HCT116 (cell line): ENCODE measurements around the gene MGME1.

Source experiments
- CEBPB ChIP-seq: IDR thresholded peaks from 2 replicates; pipeline ENCODE4 v1.6.1; 2012; ENCODE audit warnings: low read depth
- ELF1 ChIP-seq: IDR thresholded peaks from 2 replicates; pipeline ENCODE4 v1.6.1; 2012; ENCODE audit warnings: low read depth, borderline replicate concordance
- EZH2 ChIP-seq: fragments of 200-600 bp; sonication (generic); IDR thresholded peaks from 2 replicates; pipeline ENCODE4 v1.6.1; 2017; ENCODE audit warnings: antibody characterized with exemption, mixed run types
- JUND ChIP-seq: IDR thresholded peaks from 2 replicates; pipeline ENCODE4 v1.6.1; 2012
- POLR2A ChIP-seq: IDR thresholded peaks from 2 replicates; pipeline ENCODE4 v1.7.0; 2011; ENCODE audit warnings: borderline replicate concordance; ENCODE audit not compliant: insufficient read depth, insufficient read length; ENCODE audit errors: extremely low read depth
- POLR2AphosphoS5 ChIP-seq: IDR thresholded peaks from 2 replicates; pipeline ENCODE4 v1.6.1; 2011; ENCODE audit warnings: mild to moderate bottlenecking, low read depth, low read length, moderate library complexity
- RAD21 ChIP-seq: IDR thresholded peaks from 2 replicates; pipeline ENCODE4 v1.6.1; 2012; ENCODE audit warnings: low read depth, mild to moderate bottlenecking
- SIN3A ChIP-seq: IDR thresholded peaks from 2 replicates; pipeline ENCODE4 v1.6.1; 2012; ENCODE audit warnings: low read depth
- SP1 ChIP-seq: IDR thresholded peaks from 2 replicates; pipeline ENCODE4 v1.6.1; 2012; ENCODE audit warnings: low read depth
- TCF7L2 ChIP-seq: IDR thresholded peaks from 2 replicates; pipeline ENCODE4 v1.7.0; 2011; ENCODE audit warnings: borderline replicate concordance, inconsistent platforms; ENCODE audit not compliant: insufficient read depth, insufficient read length; ENCODE audit errors: extremely low read depth
- TF ChIP-seq, protein P1 (sequence below), 3 experiments: fragments of 200-600 bp in 1 of 3; sonication (generic) in 1 of 3; IDR thresholded peaks in 2 of 3; conservative IDR thresholded peaks in 1 of 3; 2 replicates each; pipeline ENCODE4 v1.5.1; 2012 to 2017; ENCODE audit warnings: low read depth in 2 of 3, low read length in 2 of 3, antibody characterized with exemption in 1 of 3, borderline replicate concordance in 1 of 3, control low read depth in 1 of 3, mild to moderate bottlenecking in 1 of 3, mixed read lengths in 1 of 3, mixed run types in 1 of 3, moderate library complexity in 1 of 3; ENCODE audit not compliant: insufficient read depth in 1 of 3
- TF ChIP-seq, protein P2 (sequence below): IDR thresholded peaks from 2 replicates; pipeline ENCODE4 v1.6.1; 2012
- TF ChIP-seq, protein P3 (sequence below): IDR thresholded peaks from 2 replicates; pipeline ENCODE4 v1.6.1; 2012; ENCODE audit warnings: low read depth

DNA sequence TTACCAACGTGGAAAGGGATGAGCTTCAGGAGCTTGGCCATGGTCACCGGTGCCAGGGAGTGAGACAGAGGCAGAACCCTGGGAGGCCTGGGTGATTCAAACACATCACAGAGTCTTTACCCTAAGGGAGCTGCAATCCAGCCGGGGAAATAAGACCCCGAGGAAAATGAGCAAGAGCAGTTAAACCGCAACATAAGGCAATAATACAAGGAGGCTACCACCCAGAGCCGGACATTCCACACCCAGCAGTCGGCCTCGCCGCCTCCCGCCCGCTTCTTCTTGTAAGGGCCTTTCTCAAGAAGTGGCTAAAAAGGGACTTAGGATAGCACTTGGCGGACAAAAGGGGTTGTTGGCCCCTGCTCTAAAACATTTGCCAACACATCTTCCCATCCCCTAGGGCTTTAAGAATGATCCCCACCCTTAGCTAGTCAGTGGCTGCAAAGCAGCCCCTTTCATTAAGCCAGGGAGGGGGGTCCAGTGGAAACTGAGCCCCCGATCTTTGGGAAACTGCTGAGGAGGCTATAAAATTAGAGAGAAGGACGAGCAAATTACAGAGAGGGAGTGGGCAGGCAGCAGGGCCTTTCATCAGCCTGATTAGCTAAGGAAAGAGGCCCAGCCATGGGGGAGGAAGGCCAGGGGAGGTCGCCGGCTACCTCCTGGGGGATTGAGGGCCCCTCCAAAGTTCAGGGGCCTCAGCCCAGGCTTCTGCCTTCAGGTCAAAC is 34.5 kb upstream of the MGME1 start:
- TF ChIP-seq POLR2A (no peak), CEBPB (no peak), TCF7L2 (no peak), JUND (no peak), POLR2AphosphoS5 (no peak), RAD21 (no peak), SIN3A (no peak), ELF1 (no peak), SP1 (no peak), EZH2 (no peak)
- TF ChIP-seq, protein P1, sequence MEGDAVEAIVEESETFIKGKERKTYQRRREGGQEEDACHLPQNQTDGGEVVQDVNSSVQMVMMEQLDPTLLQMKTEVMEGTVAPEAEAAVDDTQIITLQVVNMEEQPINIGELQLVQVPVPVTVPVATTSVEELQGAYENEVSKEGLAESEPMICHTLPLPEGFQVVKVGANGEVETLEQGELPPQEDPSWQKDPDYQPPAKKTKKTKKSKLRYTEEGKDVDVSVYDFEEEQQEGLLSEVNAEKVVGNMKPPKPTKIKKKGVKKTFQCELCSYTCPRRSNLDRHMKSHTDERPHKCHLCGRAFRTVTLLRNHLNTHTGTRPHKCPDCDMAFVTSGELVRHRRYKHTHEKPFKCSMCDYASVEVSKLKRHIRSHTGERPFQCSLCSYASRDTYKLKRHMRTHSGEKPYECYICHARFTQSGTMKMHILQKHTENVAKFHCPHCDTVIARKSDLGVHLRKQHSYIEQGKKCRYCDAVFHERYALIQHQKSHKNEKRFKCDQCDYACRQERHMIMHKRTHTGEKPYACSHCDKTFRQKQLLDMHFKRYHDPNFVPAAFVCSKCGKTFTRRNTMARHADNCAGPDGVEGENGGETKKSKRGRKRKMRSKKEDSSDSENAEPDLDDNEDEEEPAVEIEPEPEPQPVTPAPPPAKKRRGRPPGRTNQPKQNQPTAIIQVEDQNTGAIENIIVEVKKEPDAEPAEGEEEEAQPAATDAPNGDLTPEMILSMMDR (IDR thresholded peaks at IDR 0.05 in 2 of 3, conservative IDR thresholded peaks at IDR 0.05 in 1 of 3; ENCODE audit: borderline replicate concordance in 1 of 3, insufficient read depth in 1 of 3, low read depth in 2 of 3, low read length in 2 of 3), result no peak
- TF ChIP-seq, protein P2, sequence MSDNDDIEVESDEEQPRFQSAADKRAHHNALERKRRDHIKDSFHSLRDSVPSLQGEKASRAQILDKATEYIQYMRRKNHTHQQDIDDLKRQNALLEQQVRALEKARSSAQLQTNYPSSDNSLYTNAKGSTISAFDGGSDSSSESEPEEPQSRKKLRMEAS, result no peak
- TF ChIP-seq, protein P3, sequence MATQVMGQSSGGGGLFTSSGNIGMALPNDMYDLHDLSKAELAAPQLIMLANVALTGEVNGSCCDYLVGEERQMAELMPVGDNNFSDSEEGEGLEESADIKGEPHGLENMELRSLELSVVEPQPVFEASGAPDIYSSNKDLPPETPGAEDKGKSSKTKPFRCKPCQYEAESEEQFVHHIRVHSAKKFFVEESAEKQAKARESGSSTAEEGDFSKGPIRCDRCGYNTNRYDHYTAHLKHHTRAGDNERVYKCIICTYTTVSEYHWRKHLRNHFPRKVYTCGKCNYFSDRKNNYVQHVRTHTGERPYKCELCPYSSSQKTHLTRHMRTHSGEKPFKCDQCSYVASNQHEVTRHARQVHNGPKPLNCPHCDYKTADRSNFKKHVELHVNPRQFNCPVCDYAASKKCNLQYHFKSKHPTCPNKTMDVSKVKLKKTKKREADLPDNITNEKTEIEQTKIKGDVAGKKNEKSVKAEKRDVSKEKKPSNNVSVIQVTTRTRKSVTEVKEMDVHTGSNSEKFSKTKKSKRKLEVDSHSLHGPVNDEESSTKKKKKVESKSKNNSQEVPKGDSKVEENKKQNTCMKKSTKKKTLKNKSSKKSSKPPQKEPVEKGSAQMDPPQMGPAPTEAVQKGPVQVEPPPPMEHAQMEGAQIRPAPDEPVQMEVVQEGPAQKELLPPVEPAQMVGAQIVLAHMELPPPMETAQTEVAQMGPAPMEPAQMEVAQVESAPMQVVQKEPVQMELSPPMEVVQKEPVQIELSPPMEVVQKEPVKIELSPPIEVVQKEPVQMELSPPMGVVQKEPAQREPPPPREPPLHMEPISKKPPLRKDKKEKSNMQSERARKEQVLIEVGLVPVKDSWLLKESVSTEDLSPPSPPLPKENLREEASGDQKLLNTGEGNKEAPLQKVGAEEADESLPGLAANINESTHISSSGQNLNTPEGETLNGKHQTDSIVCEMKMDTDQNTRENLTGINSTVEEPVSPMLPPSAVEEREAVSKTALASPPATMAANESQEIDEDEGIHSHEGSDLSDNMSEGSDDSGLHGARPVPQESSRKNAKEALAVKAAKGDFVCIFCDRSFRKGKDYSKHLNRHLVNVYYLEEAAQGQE, result no peak
